Sigmoid colon (tissue), 7 donors: ENCODE results near the gene WFS1. TPM values are rescaled to one million over a fixed set of nuclear protein-coding genes. Genes with fewer than 3 reads are reported as not detected.

Experiments used
- DNase-seq: peaks from one replicate; pipeline ENCODE4 v3.0.0-alpha.2; 2019
- H3K27ac ChIP-seq, 4 donors: fragments of 200-600 bp; sonication (generic); one replicate each; pipeline ENCODE4 v1.5.1; 2016 to 2019; ENCODE audit warnings: mild to moderate bottlenecking in 1 of 4
- H3K27me3 ChIP-seq, 3 donors: fragments of 200-600 bp; sonication (generic); one replicate each; pipeline ENCODE4 v1.5.1; 2019; ENCODE audit warnings: mild to moderate bottlenecking in 1 of 3
- H3K36me3 ChIP-seq, 4 donors: fragments of 200-600 bp; sonication (generic); one replicate each; pipeline ENCODE4 v1.5.1; 2016 to 2019
- H3K4me1 ChIP-seq, 4 donors: fragments of 200-600 bp; sonication (generic); one replicate each; pipeline ENCODE4 v1.5.1; 2017 to 2019
- H3K4me3 ChIP-seq, 4 donors: fragments of 200-600 bp; sonication (generic); one replicate each; pipeline ENCODE4 v1.5.1; 2017 to 2019; ENCODE audit warnings: mild to moderate bottlenecking in 2 of 4, moderate library complexity in 1 of 4
- H3K9me3 ChIP-seq, 4 donors: fragments of 200-600 bp in 3 of 4; sonication (generic) in 3 of 4; one replicate each; pipeline versions ENCODE4 v1.5.1 to v1.6.1; 2013 to 2019
- EP300 ChIP-seq, 4 donors: sonication (generic); formaldehyde crosslinking; IDR thresholded peaks; one replicate each; pipeline ENCODE4 v1.6.1; 2017; ENCODE audit warnings: antibody characterized with exemption in 4 of 4
- POLR2A ChIP-seq, 2 donors: fragments of 450-650 bp; IDR thresholded peaks; one replicate each; pipeline ENCODE4 v1.6.1; 2016; ENCODE audit warnings: antibody characterized with exemption in 2 of 2, mild to moderate bottlenecking in 2 of 2, moderate library complexity in 2 of 2
- POLR2AphosphoS5 ChIP-seq, 4 donors: sonication (generic); formaldehyde crosslinking; IDR thresholded peaks; one replicate each; pipeline ENCODE4 v1.6.1; 2017; ENCODE audit warnings: antibody characterized with exemption in 4 of 4
- WGBS, 2 donors: extraction: QIAGEN DNeasy Blood & Tissue Kit; methylation state at CpG; one replicate each; pipeline ENCODE4 v1.1.7; 2013; 5-methylcytosine and 5-hydroxymethylcytosine counted together
- intact Hi-C: fragments of 100-400 bp; cut with DNase I; formaldehyde crosslinking; loops from one replicate; pipeline ENCODE4 v1.15.1; 2023
- polyA plus RNA-seq, 3 donors: library from polyadenylated mRNA; stranded (reverse); fragments of 200-250 nt; gene quantifications; one replicate each; pipeline ENCODE4 v1.2.3, GENCODE V29; 2013
- total RNA-seq, 4 donors: library from RNA; depleted of rRNA; stranded (reverse); fragments of >200 nt; gene quantifications; one replicate each; pipeline ENCODE4 v1.1.0, GENCODE V29; 2016
- TF ChIP-seq, protein P1 (sequence below), 4 experiments: fragments of 450-650 bp in 3 of 4; fragments of 200-600 bp in 1 of 4; IDR thresholded peaks; one replicate each; pipeline ENCODE4 v1.5.1; 2016 to 2019; ENCODE audit warnings: antibody characterized with exemption in 4 of 4, mild to moderate bottlenecking in 3 of 4, moderate library complexity in 2 of 4
- donor health status: healthy with polysubstance abuse.
- donor health status: Bipolar disorder and iron deficiency.
- donor health status: healthy.

The WFS1 gene
- total and polyA plus RNA-seq, 7 donors: 1.4 to 69.0 (median 34.6) TPM

DNA sequence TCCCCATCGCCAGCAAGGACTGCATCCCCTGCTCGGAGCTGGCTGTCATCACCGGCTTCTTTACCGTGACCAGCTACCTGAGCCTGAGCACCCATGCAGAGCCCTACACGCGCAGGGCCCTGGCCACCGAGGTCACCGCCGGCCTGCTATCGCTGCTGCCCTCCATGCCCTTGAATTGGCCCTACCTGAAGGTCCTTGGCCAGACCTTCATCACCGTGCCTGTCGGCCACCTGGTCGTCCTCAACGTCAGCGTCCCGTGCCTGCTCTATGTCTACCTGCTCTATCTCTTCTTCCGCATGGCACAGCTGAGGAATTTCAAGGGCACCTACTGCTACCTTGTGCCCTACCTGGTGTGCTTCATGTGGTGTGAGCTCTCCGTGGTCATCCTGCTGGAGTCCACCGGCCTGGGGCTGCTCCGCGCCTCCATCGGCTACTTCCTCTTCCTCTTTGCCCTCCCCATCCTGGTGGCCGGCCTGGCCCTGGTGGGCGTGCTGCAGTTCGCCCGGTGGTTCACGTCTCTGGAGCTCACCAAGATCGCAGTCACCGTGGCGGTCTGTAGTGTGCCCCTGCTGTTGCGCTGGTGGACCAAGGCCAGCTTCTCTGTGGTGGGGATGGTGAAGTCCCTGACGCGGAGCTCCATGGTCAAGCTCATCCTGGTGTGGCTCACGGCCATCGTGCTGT lies 31.5 kb downstream of the WFS1 start:
- intact Hi-C loops: no loop called here
- H3K27ac ChIP-seq: no peak overlapping the region
- H3K4me3 ChIP-seq: no peak overlapping the region
- WGBS, 2 donors: 94% methylated on average over 35 of the region's 35 CpGs
- H3K27me3 ChIP-seq: no peaks in the 10 kb centered on the region
- no peaks in the 10 kb centered on the region for H3K9me3 ChIP-seq
- H3K4me1 ChIP-seq: peaks cover 0 to 5% (median 0%) of the 10 kb centered on the region in 4 donors
- no peak for TF ChIP-seq EP300 (IDR thresholded peaks at IDR 0.05)
- TF ChIP-seq POLR2AphosphoS5 (IDR thresholded peaks at IDR 0.05): no peak
- TF ChIP-seq, protein P1, sequence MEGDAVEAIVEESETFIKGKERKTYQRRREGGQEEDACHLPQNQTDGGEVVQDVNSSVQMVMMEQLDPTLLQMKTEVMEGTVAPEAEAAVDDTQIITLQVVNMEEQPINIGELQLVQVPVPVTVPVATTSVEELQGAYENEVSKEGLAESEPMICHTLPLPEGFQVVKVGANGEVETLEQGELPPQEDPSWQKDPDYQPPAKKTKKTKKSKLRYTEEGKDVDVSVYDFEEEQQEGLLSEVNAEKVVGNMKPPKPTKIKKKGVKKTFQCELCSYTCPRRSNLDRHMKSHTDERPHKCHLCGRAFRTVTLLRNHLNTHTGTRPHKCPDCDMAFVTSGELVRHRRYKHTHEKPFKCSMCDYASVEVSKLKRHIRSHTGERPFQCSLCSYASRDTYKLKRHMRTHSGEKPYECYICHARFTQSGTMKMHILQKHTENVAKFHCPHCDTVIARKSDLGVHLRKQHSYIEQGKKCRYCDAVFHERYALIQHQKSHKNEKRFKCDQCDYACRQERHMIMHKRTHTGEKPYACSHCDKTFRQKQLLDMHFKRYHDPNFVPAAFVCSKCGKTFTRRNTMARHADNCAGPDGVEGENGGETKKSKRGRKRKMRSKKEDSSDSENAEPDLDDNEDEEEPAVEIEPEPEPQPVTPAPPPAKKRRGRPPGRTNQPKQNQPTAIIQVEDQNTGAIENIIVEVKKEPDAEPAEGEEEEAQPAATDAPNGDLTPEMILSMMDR (IDR thresholded peaks at IDR 0.05): no peak
- TF ChIP-seq POLR2A (IDR thresholded peaks at IDR 0.05): no peak
- DNase-seq: peak; percentile 60
- H3K36me3 ChIP-seq: peaks cover 24 to 74% (median 39%) of the 10 kb centered on the region in 4 donors

DNA sequence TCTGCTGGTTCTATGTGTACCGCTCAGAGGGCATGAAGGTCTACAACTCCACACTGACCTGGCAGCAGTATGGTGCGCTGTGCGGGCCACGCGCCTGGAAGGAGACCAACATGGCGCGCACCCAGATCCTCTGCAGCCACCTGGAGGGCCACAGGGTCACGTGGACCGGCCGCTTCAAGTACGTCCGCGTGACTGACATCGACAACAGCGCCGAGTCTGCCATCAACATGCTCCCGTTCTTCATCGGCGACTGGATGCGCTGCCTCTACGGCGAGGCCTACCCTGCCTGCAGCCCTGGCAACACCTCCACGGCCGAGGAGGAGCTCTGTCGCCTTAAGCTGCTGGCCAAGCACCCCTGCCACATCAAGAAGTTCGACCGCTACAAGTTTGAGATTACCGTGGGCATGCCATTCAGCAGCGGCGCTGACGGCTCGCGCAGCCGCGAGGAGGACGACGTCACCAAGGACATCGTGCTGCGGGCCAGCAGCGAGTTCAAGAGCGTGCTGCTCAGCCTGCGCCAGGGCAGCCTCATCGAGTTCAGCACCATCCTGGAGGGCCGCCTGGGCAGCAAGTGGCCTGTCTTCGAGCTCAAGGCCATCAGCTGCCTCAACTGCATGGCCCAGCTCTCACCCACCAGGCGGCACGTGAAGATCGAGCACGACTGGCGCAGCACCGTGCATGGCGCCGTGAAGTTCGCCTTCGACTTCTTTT lies 32.2 kb downstream of the WFS1 start:
- intact Hi-C loops: no loop called here
- no peak overlapping the region for H3K4me3 ChIP-seq
- WGBS, 2 donors: 96 to 98% methylated on average over 55 of the region's 55 CpGs
- no peak overlapping the region for H3K27ac ChIP-seq
- TF ChIP-seq EP300 (IDR thresholded peaks at IDR 0.05) (no peak), POLR2AphosphoS5 (IDR thresholded peaks at IDR 0.05) (no peak), POLR2A (IDR thresholded peaks at IDR 0.05) (no peak)
- TF ChIP-seq, protein P1 (IDR thresholded peaks at IDR 0.05): no peak
- peak; percentile 61 for DNase-seq
- H3K27me3 ChIP-seq: no peaks in the 10 kb centered on the region
- H3K9me3 ChIP-seq: no peaks in the 10 kb centered on the region
- peaks cover 0 to 5% (median 0%) of the 10 kb centered on the region in 4 donors for H3K4me1 ChIP-seq
- peaks cover 24 to 67% (median 35%) of the 10 kb centered on the region in 4 donors for H3K36me3 ChIP-seq

DNA sequence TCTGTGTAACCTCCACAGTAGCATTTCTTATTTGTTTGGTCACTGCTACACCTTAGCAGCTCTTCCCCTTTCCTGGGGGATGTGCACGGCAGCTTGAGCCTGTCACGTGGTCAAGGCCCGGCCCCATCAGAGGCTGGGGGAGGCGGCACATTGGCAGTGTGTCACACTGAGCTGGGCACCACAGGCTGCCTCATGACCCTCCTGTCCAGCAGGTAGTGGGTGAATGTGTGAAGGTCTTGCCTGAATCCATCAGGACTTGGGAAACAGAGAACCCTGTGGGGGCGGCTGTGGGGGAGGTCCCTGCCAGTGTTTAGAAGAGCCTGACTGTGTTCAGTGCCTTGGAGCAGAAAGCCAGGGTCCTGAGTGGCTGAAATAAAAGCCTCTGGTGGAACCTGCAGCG lies 33.2 kb downstream of the WFS1 start:
- TF ChIP-seq, protein P1 (IDR thresholded peaks at IDR 0.05): no peak
- TF ChIP-seq POLR2AphosphoS5 (IDR thresholded peaks at IDR 0.05) (no peak), EP300 (IDR thresholded peaks at IDR 0.05) (no peak), POLR2A (IDR thresholded peaks at IDR 0.05) (no peak)
- H3K4me3 ChIP-seq: no peak overlapping the region
- peaks cover 24 to 59% (median 33%) of the 10 kb centered on the region in 4 donors for H3K36me3 ChIP-seq
- intact Hi-C loops: no loop called here
- H3K9me3 ChIP-seq: no peaks in the 10 kb centered on the region
- peaks cover 0 to 5% (median 0%) of the 10 kb centered on the region in 4 donors for H3K4me1 ChIP-seq
- H3K27me3 ChIP-seq: no peaks in the 10 kb centered on the region
- 85 to 91% methylated on average over 6 of the region's 6 CpGs for WGBS, 2 donors
- H3K27ac ChIP-seq: no peak overlapping the region
- DNase-seq: no peak

DNA sequence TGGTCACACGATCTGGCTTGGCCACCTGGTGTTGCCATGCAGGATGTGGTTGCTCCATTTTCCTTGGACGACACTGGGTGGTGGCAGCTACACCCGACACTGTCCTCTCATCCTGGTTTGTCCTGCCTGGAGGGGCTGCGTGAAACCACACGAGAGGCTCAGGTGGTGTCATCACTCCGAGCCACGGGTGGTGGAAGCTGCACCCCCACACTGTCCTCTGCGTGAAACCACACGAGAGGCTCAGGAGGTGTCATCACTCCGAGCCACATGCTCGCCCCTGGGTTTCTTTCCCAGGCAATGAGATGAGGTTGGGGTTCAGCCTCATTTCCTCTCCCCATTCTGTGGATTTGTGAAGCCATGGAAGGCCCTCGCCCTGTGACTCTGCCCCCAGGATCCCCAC lies 34.3 kb downstream of the WFS1 start:
- intact Hi-C loops: no loop called here
- TF ChIP-seq EP300 (IDR thresholded peaks at IDR 0.05) (no peak), POLR2A (IDR thresholded peaks at IDR 0.05) (no peak), POLR2AphosphoS5 (IDR thresholded peaks at IDR 0.05) (no peak)
- TF ChIP-seq, protein P1 (IDR thresholded peaks at IDR 0.05): no peak
- Histone ChIP-seq H3K4me3 (no peak overlapping the region), H3K27ac (no peak overlapping the region), H3K9me3 (no peaks in the 10 kb centered on the region), H3K27me3 (no peaks in the 10 kb centered on the region), H3K4me1 (peaks cover 0 to 2% (median 1%) of the 10 kb centered on the region in 4 donors), H3K36me3 (peaks cover 20 to 55% (median 33%) of the 10 kb centered on the region in 4 donors)
- DNase-seq: no peak
- WGBS, 2 donors: 92% methylated on average over 12 of the region's 12 CpGs
